GM18505 (cell line): ENCODE results near the gene FCN1.

Source experiments
- ATAC-seq: cut with Tn5 transposase; IDR thresholded peaks from one replicate; pipeline ENCODE4 v1.9.1; 2021; ENCODE audit not compliant: unreplicated experiment
- POLR2A ChIP-seq: IDR thresholded peaks from 4 replicates; pipeline ENCODE4 v1.6.1; 2011; ENCODE audit warnings: borderline replicate concordance; ENCODE audit not compliant: insufficient read depth, insufficient read length; ENCODE audit errors: extremely low read depth

Gene FCN1

GRCh38 chr9:134902936-134903335 is 14.8 kb downstream of the FCN1 start:
- ATAC-seq = no peak

GRCh38 chr9:134899818-134900217 is 17.9 kb downstream of the FCN1 start:
- ATAC-seq = no peak
- TF ChIP-seq POLR2A = no peak

More at GRCh38 chr9:134902936-134903335, 14.8 kb downstream of the FCN1 start:
- TF ChIP-seq POLR2A = no peak

GRCh38 chr9:134899168-134899567 is 18.5 kb downstream of the FCN1 start:
- TF ChIP-seq POLR2A = no peak
- no peak for ATAC-seq

GRCh38 chr9:134898319-134898718 is 19.4 kb downstream of the FCN1 start:
- no peak for ATAC-seq
- TF ChIP-seq POLR2A = no peak

- no peak for ATAC-seq
- no peak for TF ChIP-seq POLR2A
Observed at GRCh38 chr9:134897584-134898170, 20.0 kb downstream of the FCN1 start.

- no peak for TF ChIP-seq POLR2A
- no peak for ATAC-seq
Observed at GRCh38 chr9:134896834-134897583, 20.7 kb downstream of the FCN1 start.

GRCh38 chr9:134895908-134896833 is 21.5 kb downstream of the FCN1 start:
- no peak for ATAC-seq
- TF ChIP-seq POLR2A = no peak

GRCh38 chr9:134895567-134895907 is 22.2 kb downstream of the FCN1 start:
- no peak for ATAC-seq
- TF ChIP-seq POLR2A = no peak

GRCh38 chr9:134895097-134895496 is 22.6 kb downstream of the FCN1 start:
- ATAC-seq = no peak
- TF ChIP-seq POLR2A = no peak

GRCh38 chr9:134894136-134894860 is 23.4 kb downstream of the FCN1 start:
- no peak for TF ChIP-seq POLR2A
- ATAC-seq = no peak

GRCh38 chr9:134892820-134893420 is 24.8 kb downstream of the FCN1 start:
- no peak for TF ChIP-seq POLR2A
- ATAC-seq = no peak

GRCh38 chr9:134892221-134892620 is 25.5 kb downstream of the FCN1 start:
- no peak for TF ChIP-seq POLR2A
- ATAC-seq = no peak
